Measurements from ENCODE around the gene C1RL. TPM values are rescaled to one million over a fixed set of nuclear protein-coding genes. Genes with fewer than 3 reads are reported as not detected.

The C1RL gene
- total RNA-seq, 1 experiment from 2014 or later, result 8.9 TPM

GRCh38 chr12:7156259-7157197 is 47.5 kb upstream of the C1RL start:
- H3K4me1 ChIP-seq (ENCODE audit: insufficient read depth, low read length), result no peaks in the 10 kb centered on the region
- no peaks in the 10 kb centered on the region for H3K79me2 ChIP-seq (ENCODE audit: low read length)
- no peak overlapping the region for H3K4me3 ChIP-seq (ENCODE audit: low read length)
- TF ChIP-seq CTCF (conservative IDR thresholded peaks at IDR 0.05; ENCODE audit: low read depth, low read length), result no peak
- no peak for TF ChIP-seq EZH2phosphoT487 (IDR thresholded peaks at IDR 0.05; ENCODE audit: borderline replicate concordance, low read length)
- no peak for TF ChIP-seq EZH2 (IDR thresholded peaks at IDR 0.05; ENCODE audit: low read length, unreplicated experiment)
- ChIA-PET CTCF (no interaction called here), POLR2A (ENCODE audit: unreplicated experiment) (no interaction called here)
- H4K20me1 ChIP-seq (ENCODE audit: low read length), result no peaks in the 10 kb centered on the region
- DNase-seq (no peak), ATAC-seq (no peak)
- BruUV-seq (replicated peaks), result no TSS peak
- no peaks in the 10 kb centered on the region for H3K9me3 ChIP-seq (ENCODE audit: low read length)
- intact Hi-C loops (cut with micrococcal nuclease), result no loop called here
- H3K27me3 ChIP-seq (ENCODE audit: low read length), result no peaks in the 10 kb centered on the region
- no peak overlapping the region for H3K4me2 ChIP-seq (ENCODE audit: low read length)
- no peaks in the 10 kb centered on the region for H3K9me2 ChIP-seq (replicated peaks; ENCODE audit: low read length)
- H3K9ac ChIP-seq (ENCODE audit: low read length), result no peak overlapping the region
- no peak overlapping the region for H2AFZ ChIP-seq (ENCODE audit: low read length)
- no peak overlapping the region for H3K27ac ChIP-seq (ENCODE audit: low read length)
- no peaks in the 10 kb centered on the region for H3K36me3 ChIP-seq (ENCODE audit: low read depth, low read length)
- H3F3A ChIP-seq (ENCODE audit: low read length, unreplicated experiment), result no peaks in the 10 kb centered on the region

GRCh38 chr12:7155471-7156034 is 46.5 kb upstream of the C1RL start:
- Histone ChIP-seq H3K27ac (ENCODE audit: low read length) (no peak overlapping the region), H3K9me3 (ENCODE audit: low read length) (no peaks in the 10 kb centered on the region), H3K4me2 (ENCODE audit: low read length) (no peak overlapping the region), H3F3A (ENCODE audit: low read length, unreplicated experiment) (no peaks in the 10 kb centered on the region), H3K4me3 (ENCODE audit: low read length) (no peak overlapping the region), H3K4me1 (ENCODE audit: insufficient read depth, low read length) (no peaks in the 10 kb centered on the region), H3K9ac (ENCODE audit: low read length) (no peak overlapping the region), H3K79me2 (ENCODE audit: low read length) (no peaks in the 10 kb centered on the region), H3K9me2 (replicated peaks; ENCODE audit: low read length) (no peaks in the 10 kb centered on the region), H3K36me3 (ENCODE audit: low read depth, low read length) (no peaks in the 10 kb centered on the region), H2AFZ (ENCODE audit: low read length) (no peak overlapping the region), H4K20me1 (ENCODE audit: low read length) (no peaks in the 10 kb centered on the region), H3K27me3 (ENCODE audit: low read length) (no peaks in the 10 kb centered on the region)
- intact Hi-C loops (cut with micrococcal nuclease), result no loop called here
- ATAC-seq, result no peak
- peak; percentile 11 for DNase-seq
- TF ChIP-seq CTCF (conservative IDR thresholded peaks at IDR 0.05; ENCODE audit: low read depth, low read length) (no peak), EZH2phosphoT487 (IDR thresholded peaks at IDR 0.05; ENCODE audit: borderline replicate concordance, low read length) (no peak), EZH2 (IDR thresholded peaks at IDR 0.05; ENCODE audit: low read length, unreplicated experiment) (no peak)
- CTCF ChIA-PET, result no interaction called here
- no TSS peak for BruUV-seq (replicated peaks)
- POLR2A ChIA-PET (ENCODE audit: unreplicated experiment), result no interaction called here

All from PC-3 (cell line).